GM18861 (cell line): Measurements from ENCODE around the gene C19orf18.

Experiments used
- ATAC-seq: cut with Tn5 transposase; IDR thresholded peaks from one replicate; pipeline ENCODE4 v1.9.1; 2021; ENCODE audit not compliant: unreplicated experiment

Gene C19orf18

DNA sequence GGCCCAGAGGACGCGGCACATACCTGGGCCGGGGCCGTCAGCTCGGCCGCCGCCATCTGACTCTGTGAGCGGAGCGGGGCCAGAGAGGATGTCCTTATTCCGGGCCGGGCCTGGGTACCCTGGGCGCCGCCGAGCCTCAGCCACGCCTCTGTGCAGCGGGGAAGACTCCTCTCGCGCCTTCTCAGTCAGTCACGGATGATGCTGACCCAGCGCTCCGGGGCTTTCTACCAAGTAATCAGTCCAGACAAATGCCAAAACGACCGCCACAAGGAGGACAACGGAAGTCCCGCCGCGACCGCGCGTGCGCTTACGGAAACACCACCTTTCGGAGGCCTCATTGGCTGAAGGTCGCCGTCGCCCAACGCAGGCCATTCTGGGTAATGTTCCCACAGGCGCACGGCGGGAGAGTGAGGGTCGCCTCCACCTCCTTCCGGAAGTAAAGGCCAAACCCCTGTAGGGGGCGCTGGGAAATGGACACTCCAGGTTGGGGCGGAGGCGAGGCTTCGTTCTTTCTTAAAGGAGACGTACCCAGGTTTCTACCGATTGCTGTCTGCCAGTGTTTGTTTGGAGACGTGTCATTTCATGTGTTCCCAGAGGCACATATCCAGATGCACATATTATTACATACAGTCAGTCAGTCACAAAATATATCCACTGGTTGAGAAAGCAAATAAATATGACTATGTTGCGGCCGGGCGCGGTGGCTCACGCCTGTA lies 26.8 kb downstream of the C19orf18 start, which contains the start of gene ZNF256:
TSS of gene ZNF256 (minus strand) at position 288 of the 716 bp plus-strand sequence. CDS start at position 56, 232 bp downstream.
- peak; percentile 87 for ATAC-seq

- ATAC-seq: no peak
These were observed 27.3 kb downstream of the C19orf18 start for GRCh38 chr19:57947088-57947418.

DNA sequence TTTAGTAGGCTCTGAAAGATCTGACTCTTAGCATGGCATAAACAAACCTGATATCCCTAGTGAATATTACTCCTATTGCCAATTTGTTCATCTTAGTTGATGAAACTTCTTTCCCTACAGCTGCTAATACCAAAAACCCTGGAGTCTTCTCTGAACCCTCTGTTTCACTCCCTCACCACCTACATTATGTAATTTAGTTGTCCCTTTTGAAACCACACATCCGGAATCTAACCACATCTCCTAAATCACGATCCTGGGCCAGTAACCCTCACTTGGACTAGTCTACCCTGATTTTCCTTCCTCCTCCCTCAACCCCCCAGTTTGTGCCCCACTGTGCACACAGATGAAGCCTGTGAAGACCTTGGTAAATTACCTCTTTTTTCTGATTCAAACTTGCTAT lies 28.0 kb downstream of the C19orf18 start:
- ATAC-seq: no peak

DNA sequence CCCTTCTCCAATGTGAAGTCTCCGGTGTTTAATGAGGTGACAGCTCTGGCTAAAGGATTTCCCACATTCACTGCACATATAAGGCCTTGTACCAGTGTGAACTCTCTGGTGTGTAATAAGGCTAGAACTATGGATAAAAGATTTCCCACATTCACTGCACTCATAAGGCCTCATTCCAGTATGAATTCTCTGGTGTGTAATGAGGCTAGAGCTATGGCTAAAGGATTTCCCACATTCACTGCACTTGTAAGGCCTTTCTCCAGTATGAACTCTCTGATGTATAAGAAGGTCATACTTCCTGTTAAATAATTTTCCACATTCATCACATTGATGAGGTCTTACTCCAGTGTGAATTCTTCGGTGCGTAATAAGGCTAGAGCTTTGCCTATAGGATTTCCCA lies 32.7 kb downstream of the C19orf18 start:
- no peak for ATAC-seq

GRCh38 chr19:57935731-57936130 lies 38.6 kb downstream of the C19orf18 start:
- ATAC-seq: no peak

GRCh38 chr19:57934820-57935665 lies 39.3 kb downstream of the C19orf18 start, which contains the start of gene ZNF418:
ZNF418 (minus strand) TSS chr19:57935402; CDS start chr19:57933822, 1,580 bp downstream.
- ATAC-seq: peak; percentile 90

DNA sequence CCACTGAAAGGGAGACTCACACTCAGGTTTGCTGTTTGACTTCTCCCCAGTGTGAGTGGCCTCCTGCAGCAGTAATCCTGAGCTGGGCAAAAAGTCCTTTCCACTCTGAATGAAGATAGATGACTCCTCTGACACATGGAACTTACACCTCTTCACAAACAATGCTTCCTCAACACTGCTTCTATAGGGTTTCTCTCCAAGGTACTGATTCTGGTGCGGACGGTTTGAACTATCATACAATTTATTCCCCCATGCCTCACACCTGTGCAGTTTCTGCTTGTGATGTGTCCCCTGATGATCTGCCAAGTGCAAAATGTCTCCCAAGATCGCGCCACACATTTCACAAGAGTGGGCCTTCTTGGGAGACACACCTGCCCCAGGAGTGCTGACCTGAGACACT lies 46.7 kb downstream of the C19orf18 start:
- no peak for ATAC-seq

DNA sequence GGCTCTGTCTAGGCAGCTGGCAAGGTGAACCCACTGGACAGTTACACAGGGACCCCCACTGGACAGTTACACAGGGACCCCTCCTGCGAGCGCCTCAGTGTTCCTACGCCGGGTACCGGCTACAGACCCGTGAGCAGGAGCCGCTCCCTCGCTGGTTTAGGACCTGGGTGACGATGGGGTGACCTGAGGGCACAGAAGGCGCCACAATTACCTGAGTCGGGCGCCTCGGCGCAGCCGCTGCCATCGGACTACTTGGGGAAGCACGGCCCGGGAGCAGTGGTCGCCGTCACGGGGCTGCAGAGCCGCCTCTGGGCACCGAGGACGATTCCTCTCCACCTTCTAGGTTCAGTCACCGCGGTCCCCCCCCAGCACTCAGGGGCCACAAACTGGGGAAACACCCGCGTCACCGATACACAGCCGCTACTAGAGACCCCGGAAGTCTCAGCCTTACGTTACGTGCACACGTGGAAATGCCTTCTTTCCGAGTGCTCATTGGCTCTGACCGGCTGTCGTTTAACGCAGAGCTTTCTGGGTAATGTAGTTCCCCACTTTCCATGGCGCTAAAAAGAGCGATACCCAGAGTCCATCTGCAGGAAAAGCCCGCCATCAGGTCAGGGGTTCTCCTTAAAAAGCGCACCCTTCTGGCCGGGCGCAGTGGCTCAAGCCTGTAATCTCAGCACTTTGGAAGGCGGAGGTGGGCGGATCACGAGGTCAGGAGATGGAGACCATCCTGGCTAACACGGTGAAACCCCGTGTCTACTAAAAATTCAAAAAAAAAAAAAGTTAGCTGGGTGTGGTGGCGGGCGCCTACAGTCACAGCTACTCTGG lies 58.0 kb downstream of the C19orf18 start, which contains the start of gene ZNF417:
TSS of gene ZNF417 (minus strand) at position 425 of the 828 bp plus-strand sequence. CDS start at position 244, 181 bp downstream.
- ATAC-seq: peak; percentile 96

DNA sequence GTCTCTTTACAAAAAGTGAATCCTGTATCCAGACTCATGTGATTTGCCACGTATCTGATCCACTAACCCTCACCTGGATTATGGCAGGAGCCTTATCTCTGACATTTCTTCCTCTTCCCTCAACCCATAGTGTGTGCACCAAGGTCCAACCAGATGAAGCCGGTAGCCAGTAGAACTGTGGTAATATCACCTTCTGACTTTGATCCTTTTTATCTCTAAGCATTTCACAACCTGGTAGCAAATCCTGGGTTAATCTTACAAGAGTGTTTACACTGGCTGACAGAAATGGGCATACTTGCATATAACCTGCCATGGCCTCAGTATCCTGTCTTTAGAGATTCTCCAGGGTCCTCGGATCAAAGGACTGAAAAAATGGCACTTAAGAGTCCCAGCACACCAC lies 59.8 kb downstream of the C19orf18 start:
- ATAC-seq: no peak
